HG03066 (cell line): ENCODE measurements around the gene MUC3A.
"Not testable (repeated sequence)": the region's sequence is repeated elsewhere in the genome, so short reads cannot be mapped to it uniquely, and the experiment has no call there.

Source experiments
- ATAC-seq: cut with Tn5 transposase; IDR thresholded peaks from one replicate; pipeline ENCODE4 v1.9.1; 2021; ENCODE audit warnings: low read depth; ENCODE audit not compliant: unreplicated experiment

The MUC3A gene, protein sequence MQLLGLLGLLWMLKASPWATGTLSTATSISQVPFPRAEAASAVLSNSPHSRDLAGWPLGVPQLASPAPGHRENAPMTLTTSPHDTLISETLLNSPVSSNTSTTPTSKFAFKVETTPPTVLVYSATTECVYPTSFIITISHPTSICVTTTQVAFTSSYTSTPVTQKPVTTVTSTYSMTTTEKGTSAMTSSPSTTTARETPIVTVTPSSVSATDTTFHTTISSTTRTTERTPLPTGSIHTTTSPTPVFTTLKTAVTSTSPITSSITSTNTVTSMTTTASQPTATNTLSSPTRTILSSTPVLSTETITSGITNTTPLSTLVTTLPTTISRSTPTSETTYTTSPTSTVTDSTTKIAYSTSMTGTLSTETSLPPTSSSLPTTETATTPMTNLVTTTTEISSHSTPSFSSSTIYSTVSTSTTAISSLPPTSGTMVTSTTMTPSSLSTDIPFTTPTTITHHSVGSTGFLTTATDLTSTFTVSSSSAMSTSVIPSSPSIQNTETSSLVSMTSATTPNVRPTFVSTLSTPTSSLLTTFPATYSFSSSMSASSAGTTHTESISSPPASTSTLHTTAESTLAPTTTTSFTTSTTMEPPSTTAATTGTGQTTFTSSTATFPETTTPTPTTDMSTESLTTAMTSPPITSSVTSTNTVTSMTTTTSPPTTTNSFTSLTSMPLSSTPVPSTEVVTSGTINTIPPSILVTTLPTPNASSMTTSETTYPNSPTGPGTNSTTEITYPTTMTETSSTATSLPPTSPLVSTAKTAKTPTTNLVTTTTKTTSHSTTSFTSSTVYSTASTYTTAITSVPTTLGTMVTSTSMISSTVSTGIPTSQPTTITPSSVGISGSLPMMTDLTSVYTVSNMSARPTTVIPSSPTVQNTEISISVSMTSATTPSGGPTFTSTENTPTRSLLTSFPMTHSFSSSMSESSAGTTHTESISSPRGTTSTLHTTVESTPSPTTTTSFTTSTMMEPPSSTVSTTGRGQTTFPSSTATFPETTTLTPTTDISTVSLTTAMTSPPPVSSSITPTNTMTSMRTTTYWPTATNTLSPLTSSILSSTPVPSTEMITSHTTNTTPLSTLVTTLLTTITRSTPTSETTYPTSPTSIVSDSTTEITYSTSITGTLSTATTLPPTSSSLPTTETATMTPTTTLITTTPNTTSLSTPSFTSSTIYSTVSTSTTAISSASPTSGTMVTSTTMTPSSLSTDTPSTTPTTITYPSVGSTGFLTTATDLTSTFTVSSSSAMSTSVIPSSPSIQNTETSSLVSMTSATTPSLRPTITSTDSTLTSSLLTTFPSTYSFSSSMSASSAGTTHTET (N-terminal part only)

DNA sequence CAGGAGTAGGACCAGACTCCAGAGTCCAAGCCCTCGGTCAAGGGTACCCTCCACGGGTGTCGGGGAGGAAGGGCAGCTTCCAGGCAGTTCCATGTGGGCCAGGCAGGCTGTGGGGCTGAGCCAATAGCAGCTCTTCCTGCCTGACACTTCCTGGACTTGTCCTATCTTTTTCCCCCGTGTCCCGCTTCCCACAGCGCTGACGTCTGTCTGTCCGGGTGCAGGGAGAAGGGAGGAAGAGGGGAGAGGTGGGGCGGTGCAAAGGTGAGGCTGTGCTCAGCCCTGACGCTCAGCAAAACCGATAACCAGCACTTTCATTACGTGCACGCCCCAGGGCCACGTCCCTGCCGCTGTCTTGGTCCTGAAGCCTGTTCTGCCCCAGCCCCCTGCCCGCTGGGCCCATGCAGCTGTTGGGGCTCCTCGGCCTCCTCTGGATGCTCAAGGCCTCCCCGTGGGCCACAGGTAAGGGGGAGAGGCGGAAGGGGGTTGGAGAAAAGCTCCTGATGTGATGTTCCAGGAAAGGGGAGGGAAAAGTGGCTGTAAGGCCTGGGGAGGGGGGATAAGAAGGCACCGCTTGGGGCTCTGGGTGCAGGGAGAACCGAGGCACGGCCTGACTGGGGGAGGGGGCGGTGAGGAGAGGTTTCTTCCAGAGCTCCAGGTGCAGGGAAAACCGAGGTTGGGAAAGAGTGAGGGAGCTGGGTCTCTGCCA is at the start of gene MUC3A:
Gene MUC3A (plus strand): TSS at position 308 of the 706 bp plus-strand sequence. CDS start 91 bp downstream, at position 399.
- no peak for ATAC-seq

DNA sequence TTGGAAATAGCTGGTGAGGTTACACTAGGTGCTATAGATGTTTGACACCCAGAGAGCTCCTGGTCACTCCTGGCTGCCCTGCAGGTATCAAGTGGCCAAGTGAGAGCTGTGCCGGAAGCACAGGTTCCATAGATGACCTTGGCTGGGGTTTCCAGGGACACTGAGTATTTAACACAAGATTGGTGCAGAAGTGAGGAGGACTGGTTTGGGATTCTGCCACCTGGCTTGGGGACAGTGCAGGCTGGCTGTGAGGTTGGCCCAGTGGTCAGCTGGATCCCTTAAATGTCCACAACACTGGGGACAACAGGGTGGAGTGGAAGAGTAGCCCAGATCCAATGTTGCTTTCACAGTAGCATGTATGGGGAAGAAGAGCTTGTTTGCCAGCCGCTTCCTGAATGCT is 48.4 kb upstream of the MUC3A start:
- ATAC-seq = no peak

DNA sequence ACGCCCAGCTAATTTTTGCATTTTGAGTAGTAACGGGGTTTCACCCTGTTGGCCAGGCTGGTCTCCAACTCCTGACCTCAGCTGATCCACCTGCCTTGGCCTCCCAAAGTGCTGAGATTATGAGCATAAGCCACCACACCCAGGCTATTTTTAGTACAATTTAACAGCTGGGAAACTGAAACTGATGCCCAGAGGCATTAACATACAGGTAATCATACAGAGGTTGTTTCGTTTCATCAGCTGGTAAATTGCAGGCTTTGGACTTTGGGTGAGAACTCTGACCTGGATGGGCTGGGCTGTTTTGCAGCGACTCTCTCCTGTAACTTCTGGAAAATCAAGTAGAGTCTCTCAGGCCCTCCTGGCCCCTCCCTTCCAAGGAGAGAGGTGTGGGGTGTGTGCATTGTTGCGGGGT is 47.4 kb upstream of the MUC3A start:
- no peak for ATAC-seq

DNA sequence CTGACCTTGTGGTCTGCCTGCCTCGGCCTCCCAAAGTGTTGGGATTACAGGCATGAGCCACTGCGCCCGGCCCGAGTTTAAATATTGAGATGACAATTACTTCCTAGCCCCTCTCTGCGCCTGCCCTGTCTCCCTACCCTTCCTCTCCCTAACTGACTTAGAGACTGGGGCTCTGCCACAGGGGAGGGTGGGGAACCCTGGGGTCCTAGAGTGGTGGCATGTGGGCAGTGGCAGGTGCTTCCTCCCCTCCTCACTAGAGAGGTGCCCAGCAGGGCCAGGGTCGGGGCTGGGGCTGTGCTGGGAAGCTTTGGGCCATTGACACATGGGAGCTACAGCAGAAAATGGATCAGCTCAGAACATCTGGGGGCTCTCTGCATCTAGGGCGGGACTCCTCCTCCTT is 46.7 kb upstream of the MUC3A start:
- no peak for ATAC-seq

DNA sequence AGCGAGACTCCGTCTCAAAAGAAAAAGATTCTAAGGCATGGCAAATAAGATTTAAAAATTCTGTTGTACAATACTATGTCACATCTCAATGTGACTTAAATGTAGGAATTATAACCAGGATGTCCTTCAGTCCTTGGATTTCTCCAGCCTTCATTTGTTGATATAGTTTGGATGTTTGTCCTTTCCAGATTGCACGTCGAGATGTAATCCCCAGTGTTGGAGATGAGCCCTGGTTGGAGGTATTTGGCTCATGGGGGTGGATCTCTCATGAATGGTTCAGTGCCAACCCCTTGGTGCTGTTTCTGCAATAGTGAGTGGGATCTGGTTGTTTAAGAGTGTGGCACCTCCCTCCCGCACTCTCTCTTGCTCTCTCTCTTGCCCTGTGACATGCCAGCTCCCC is 40.8 kb upstream of the MUC3A start:
- no peak for ATAC-seq

DNA sequence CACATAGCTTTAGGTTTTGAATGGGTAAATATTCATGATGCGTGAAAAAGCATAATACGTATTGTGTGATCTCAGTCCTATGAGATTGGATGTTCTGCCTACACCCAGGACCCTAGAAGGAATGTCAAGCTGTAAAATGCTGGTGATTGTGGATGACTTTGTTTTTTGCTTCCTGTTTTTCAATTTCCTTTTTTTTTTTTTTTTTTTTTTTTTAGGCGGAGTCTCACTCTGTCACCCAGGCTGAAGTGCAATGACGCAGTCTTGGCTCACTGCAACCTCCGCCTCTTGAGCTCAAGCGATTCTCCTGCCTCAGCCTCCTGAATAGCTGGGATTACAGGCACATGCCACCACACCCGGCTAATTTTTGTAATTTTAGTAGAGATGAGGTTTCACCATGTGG is 38.9 kb upstream of the MUC3A start:
- ATAC-seq = not testable (repeated sequence)

DNA sequence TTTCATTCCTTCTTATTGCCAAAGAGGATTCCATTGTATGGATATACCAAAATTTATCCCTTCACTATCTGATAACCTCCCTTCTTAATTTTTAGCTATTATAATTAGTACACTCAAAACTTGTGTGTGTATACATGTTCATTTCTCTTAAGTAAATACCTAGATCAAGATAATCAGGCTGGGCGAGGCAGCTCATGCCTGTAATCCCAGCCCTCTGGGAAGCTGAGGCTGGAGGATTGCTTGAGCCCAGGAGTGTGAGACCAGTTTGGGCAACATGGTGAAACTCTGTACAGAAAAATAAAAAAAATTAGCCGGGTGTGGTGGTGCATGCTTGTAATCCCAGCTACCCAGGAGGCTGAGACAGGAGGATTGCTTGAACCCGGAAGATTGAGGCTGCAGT is 37.9 kb upstream of the MUC3A start:
- no peak for ATAC-seq

DNA sequence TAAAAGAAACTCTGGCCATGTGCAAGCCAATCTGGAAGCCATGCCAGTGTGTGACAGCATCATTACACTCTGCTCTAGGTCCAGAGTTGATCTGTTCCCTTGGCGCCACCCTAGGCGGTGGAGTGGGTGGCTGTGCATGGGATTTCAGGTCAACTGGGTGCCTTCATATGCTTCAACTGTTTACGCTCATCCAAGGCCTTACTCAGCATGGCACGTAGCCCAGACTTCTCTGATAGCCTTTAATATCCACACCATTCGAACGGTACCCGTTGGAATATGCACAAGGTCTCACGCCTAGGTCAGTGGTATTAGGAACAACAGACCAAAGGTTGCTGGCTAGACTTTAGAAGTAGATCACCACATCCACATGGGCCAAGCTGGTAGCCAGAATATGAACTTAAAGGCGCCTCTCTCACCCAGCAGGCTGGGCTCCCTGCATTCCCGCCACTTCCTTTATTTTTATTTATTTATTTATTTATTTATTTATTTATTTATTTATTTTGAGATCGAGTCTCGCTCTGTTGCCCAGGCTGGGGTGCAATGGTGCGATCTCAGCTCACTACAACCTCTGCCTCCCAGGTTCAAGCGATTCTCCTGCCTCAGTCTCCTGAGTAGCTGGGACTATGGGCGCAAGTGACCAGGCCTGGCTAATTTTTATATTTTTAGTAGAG is 35.0 kb upstream of the MUC3A start:
- no peak for ATAC-seq

DNA sequence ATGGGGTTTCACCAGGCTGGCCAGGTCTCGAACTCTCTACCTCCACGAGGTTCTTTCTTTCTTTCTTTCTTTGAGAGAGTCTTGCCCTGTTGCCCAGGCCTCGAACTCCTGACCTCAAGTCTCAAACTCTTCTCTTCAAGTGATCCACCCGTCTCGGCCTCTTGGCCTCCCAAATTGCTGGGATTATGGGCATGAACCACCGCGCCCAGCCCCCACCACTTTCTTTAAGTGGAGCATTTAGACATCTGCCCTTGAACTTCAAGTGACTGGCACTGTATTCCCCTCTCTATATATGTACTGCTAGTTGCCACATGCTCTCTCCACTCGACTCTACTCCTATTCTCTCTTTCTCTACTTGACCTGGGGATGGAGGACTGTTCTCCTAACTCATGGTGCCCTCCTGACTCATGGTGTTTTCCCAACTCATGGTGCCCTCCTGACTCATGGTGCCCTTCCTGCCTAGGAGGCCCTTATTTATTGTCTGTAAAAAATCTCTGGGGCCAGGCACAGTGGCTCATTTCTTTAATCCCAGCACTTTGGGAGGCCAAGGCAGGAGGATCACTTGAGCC is 34.4 kb upstream of the MUC3A start:
- no peak for ATAC-seq

DNA sequence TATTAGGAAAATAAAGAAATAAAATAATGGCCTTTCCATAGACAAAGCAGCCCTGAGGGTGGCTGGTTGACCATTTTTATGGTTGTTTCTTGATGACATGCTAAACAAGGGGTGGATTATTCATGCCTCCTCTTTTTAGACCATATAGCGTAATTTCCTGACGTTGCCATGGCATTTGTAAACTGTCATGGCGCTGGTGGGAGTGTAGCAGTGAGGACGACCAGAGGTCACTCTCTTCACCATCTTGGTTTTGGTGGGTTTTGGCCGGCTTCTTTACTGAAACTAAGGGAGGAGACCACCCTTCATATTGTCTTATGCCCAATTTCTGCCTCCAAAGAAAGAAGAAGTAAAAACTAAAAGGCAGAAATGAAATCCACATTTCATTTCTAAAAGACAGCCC is 30.0 kb upstream of the MUC3A start:
- ATAC-seq = not testable (repeated sequence)

DNA sequence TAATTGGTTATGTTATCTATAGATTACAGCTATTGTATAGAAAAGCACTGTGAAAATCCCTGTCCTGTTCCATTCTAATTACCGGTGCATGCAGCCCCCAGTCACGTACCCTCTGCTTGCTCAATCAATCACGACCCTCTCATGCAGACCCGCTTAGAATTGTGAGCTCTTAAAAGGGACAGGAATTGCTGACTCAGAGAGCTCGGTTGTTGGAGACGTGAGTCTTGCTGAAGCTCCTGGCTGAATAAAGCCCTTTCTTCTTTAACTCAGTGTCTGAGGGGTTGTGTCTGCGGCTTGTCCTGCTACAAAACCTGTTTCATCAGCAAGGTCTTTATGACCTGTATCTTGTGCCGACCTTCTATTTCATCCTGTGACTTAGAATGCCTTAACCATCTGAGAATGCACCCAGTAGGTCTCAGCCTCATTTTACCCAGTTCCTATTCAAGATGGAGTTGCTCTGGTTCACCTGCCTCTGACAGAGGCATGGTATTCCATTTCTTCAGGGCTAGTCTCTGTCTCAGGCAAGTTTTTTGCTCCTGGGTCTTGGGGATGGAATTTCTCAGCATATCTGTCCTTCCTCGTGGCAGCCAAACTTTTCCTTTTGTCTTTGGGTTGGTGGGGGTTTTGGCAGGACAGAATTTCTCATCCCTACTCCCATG is 29.4 kb upstream of the MUC3A start:
- ATAC-seq = not testable (repeated sequence)

DNA sequence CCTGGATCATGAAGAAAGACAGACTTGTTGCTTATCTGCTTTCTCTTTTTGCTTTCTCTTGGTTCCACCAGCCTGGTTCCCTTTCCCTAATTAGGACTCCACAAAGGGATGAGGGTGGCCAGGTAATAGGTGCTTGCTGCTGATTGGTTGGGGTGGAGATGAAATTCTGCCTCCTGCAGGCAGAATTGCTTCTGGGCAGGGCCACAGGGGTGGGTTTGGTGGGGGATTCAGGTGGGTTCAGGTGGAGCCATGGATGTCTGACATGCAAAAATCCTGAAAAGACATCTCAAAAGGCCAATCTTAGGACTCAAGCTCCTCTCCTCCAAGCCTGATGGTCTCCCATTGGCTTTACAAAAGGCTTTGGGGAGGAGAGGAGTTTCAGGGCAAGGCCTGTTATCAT is 28.3 kb upstream of the MUC3A start:
- ATAC-seq = no peak

DNA sequence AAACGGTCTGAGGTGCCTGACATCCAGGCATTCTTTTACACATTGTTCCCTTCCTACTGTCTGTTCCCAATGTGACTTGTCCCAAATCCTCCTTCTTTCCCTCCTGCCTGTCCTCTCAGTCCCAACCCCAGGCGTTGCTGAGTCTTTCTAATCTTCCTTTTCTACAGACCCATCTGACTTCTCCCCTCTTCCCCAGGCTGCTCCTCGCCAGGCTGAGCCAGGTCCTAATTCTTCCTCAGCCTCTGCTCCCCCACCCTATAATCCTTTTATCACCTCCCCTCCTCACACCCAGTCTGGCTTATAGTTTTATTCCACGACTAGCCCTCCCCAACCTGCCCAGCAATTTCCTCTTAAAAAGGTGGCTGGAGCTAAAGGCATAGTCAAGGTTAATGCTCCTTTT is 25.7 kb upstream of the MUC3A start:
- not testable (repeated sequence) for ATAC-seq

DNA sequence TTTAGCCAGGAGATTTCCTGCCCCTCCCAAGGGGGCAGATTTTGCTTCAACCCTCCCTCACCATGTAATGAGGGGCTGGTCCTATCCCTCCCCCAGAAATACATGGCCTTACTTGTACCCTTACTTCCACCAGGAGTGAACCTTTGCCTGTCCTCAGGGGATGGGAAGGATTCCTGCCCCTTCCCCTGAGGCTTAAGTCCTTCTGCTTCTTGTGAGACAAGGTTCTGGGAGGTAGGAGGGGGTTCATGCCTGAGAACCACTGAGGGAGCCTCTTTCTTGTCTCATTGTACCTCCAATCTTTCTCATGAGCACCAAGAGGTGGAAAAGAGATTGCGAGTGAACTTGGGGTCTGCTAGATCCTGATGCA is 19.5 kb upstream of the MUC3A start:
- no peak for ATAC-seq

DNA sequence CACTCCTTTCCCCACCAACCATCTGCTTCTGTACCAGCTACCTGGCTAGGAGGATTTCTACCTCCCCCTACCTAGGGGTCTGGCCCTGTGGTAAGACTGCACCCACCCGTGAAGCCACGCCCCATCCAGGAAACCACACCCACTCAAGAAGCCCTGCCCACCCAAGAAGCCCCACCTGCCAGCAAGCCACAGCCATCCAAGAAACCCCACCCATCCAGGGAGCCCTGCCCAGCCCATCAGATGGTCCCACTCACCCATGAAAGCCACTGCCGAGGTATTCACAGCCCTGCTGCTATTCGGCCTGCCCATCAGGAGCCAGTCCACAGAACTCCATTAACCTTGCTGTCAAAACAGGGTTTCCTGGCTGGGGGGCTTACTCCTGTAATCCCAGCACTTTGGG is 15.6 kb upstream of the MUC3A start:
- no peak for ATAC-seq

DNA sequence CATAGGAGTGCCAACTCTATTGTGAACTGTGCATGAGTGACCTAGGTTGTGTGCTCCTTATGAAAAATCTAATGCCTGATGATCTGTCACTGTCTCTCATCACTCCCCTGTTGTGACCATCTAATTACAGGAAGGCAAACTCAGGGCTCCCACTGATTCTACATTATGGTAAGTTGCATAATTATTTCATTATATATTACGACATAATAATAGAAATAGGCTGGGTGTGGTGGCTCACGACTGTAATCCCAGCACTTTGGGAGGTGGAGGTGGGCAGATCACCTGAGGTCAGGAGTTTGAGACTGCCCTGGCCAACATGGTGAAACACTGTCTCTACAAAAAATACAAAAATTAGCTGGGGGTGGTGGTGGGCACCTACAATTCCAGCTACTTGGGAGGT is 14.0 kb upstream of the MUC3A start:
- not testable (repeated sequence) for ATAC-seq

DNA sequence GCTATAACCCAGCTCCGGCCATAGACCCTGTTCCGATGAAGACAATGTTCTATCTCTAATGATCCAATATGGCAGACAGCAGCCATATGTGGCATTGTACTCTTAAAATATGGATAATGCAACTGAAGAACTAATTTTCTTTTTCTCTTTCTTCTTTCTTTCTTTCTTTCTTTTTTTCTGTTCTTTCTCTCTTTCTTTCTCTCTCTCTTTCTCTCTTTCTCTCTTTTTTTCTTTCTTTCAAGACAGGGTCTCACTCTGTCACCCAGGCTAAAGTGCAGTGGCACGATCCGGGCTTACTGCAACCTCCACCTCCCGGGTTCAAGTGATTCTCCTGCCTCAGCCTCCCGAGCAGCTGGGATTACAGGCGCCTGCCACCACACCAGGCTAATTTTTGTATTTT is 13.2 kb upstream of the MUC3A start:
- ATAC-seq = not testable (repeated sequence)

DNA sequence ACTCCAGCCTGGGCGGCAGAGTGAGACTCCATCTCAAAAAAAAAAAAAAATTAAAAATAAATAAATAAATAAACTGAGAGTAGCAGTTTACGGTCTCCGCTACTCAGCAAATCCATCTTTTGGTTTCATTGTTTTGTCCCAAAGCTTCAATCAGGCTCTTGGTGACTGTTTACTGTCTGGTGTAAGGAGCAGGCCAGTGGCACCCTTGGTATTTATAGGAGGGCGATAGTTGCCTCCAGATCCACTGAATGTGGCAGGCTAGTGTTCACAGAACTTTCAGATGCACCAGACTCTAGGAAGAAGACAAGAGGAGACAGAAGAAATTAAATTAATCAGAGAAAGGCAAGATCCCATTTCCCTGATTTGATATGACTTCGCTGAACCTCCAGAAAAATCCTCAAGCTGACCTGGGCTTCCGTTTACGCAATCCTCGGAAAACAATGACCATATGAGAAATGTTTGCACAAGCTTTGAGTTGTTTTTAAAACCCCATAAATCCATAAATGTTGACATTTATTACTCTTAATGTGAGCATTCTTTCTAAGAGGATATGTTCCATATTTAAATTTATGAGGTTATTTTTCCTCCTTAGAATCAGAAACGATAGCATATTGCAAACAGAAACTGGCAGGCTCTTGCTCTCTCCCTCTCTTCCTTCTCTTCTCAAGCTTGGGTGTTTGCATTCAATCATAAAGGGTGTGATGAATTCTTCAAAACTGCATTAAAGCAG is 7.1 kb upstream of the MUC3A start:
- no peak for ATAC-seq
